Activated naive CD4-positive, alpha-beta T cell treated with anti-CD3 and anti-CD28 coated beads, Interleukin-2, amount 50 U/mL, for 72 hours (primary cell): ENCODE results near the gene IL17RC. TPM values are rescaled to one million over a fixed set of nuclear protein-coding genes. Genes with fewer than 3 reads are reported as not detected.
A peak's percentile ranks its signal among the peaks of the same experiment; 100 is the strongest.
"Not testable (repeated sequence)": the region's sequence is repeated elsewhere in the genome, so short reads cannot be mapped to it uniquely, and the experiment has no call there.

Experiments
- ATAC-seq, 2 donors: fragments of 150-1000 bp; cut with Tn5 transposase; 2 replicates each; pipeline ENCODE4 v1.10.0; 2021; ENCODE audit warnings: mild to moderate bottlenecking in 2 of 2, moderate library complexity in 2 of 2
- DNase-seq, 2 donors: peaks; one replicate each; pipeline ENCODE4 v3.0.0; 2021 to 2022; ENCODE audit warnings: low spot score in 2 of 2
- H3K27ac Mint-ChIP-seq, 2 donors: one replicate each; pipeline ENCODE4 v1.8.0; 2022; ENCODE audit warnings: mild to moderate bottlenecking in 2 of 2, mixed read lengths in 2 of 2
- H3K36me3 Mint-ChIP-seq, 2 donors: one replicate each; pipeline ENCODE4 v1.8.0; 2022; ENCODE audit warnings: mixed read lengths in 2 of 2
- H3K9me3 Mint-ChIP-seq, 2 donors: one replicate each; pipeline ENCODE4 v1.8.0; 2022; ENCODE audit warnings: mixed read lengths in 2 of 2
- total RNA-seq, 2 donors: library from RNA; stranded (reverse); gene quantifications; one replicate each; pipeline ENCODE4 v1.2.3, GENCODE V29; 2022

Gene IL17RC
- total RNA-seq, 2 donors from 2014 or later = 0.18 to 1.5 TPM

GRCh38 chr3:9932843-9933560, 16.1 kb downstream of the IL17RC start:
- ATAC-seq (peak; percentile 80 to 85), DNase-seq (peak; percentile 80 to 89)
- H3K9me3 Mint-ChIP-seq = no peaks in the 10 kb centered on the region
- H3K27ac Mint-ChIP-seq = peak overlapping the region; percentile 96 to 97
- no peaks in the 10 kb centered on the region for H3K36me3 Mint-ChIP-seq

GRCh38 chr3:9933561-9934234, 16.8 kb downstream of the IL17RC start, which contains the start of gene CRELD1:
Gene CRELD1, plus strand, starts transcription at chr3:9933834. Its CDS starts 605 bp downstream, at chr3:9934439.
- Mint-ChIP-seq H3K9me3 (no peaks in the 10 kb centered on the region), H3K27ac (peak within 1 kb of the TSS; percentile 96 to 98), H3K36me3 (no peaks in the 10 kb centered on the region)
- peak; percentile 96 to 97 for DNase-seq
- ATAC-seq = peak; percentile 85 to 88

GRCh38 chr3:9934235-9934621, 17.3 kb downstream of the IL17RC start:
- DNase-seq (no peak), ATAC-seq (no peak)
- no peaks in the 10 kb centered on the region for H3K36me3 Mint-ChIP-seq
- H3K27ac Mint-ChIP-seq = peak overlapping the region; percentile 96 to 98
- no peaks in the 10 kb centered on the region for H3K9me3 Mint-ChIP-seq

GRCh38 chr3:9934993-9935392, 18.1 kb downstream of the IL17RC start:
- Mint-ChIP-seq H3K36me3 (no peaks in the 10 kb centered on the region), H3K9me3 (no peaks in the 10 kb centered on the region), H3K27ac (peak overlapping the region; percentile 0 to 96)
- no peak for DNase-seq
- no peak for ATAC-seq

- ATAC-seq (no peak), DNase-seq (no peak)
- Mint-ChIP-seq H3K27ac (peak overlapping the region in 1 of 2 donors; percentile 96), H3K9me3 (no peaks in the 10 kb centered on the region), H3K36me3 (no peaks in the 10 kb centered on the region)
These were observed 19.1 kb downstream of the IL17RC start for GRCh38 chr3:9935966-9936510.

GRCh38 chr3:9937486-9938238, 20.8 kb downstream of the IL17RC start:
- Mint-ChIP-seq H3K9me3 (no peaks in the 10 kb centered on the region), H3K36me3 (no peaks in the 10 kb centered on the region), H3K27ac (no peak overlapping the region)
- no peak for DNase-seq
- no peak for ATAC-seq

- Mint-ChIP-seq H3K9me3 (no peaks in the 10 kb centered on the region), H3K27ac (peak overlapping the region in 1 of 2 donors; percentile 65), H3K36me3 (no peaks in the 10 kb centered on the region)
- ATAC-seq (no peak), DNase-seq (no peak)
These were observed 22.1 kb downstream of the IL17RC start for GRCh38 chr3:9938966-9939365.

GRCh38 chr3:9939906-9940305, 23.0 kb downstream of the IL17RC start:
- H3K9me3 Mint-ChIP-seq, DNase-seq, H3K36me3 Mint-ChIP-seq, ATAC-seq, H3K27ac Mint-ChIP-seq: not testable (repeated sequence)

- ATAC-seq (no peak), DNase-seq (no peak)
- Mint-ChIP-seq H3K9me3 (no peaks in the 10 kb centered on the region), H3K27ac (no peak overlapping the region), H3K36me3 (no peaks in the 10 kb centered on the region)
These were observed 23.8 kb downstream of the IL17RC start for GRCh38 chr3:9940746-9941145.

GRCh38 chr3:9942164-9942563, 25.3 kb downstream of the IL17RC start:
- no peaks in the 10 kb centered on the region for H3K9me3 Mint-ChIP-seq
- H3K36me3 Mint-ChIP-seq = no peaks in the 10 kb centered on the region
- H3K27ac Mint-ChIP-seq = peak overlapping the region in 1 of 2 donors; percentile 66
- DNase-seq (no peak), ATAC-seq (no peak)

GRCh38 chr3:9942934-9943690, 26.2 kb downstream of the IL17RC start:
- Mint-ChIP-seq H3K36me3 (no peaks in the 10 kb centered on the region), H3K9me3 (no peaks in the 10 kb centered on the region)

GRCh38 chr3:9944271-9944670, 27.4 kb downstream of the IL17RC start:
- H3K27ac Mint-ChIP-seq = peak overlapping the region; percentile 22 to 43
- no peaks in the 10 kb centered on the region for H3K36me3 Mint-ChIP-seq
- H3K9me3 Mint-ChIP-seq = no peaks in the 10 kb centered on the region
- no peak for DNase-seq
- ATAC-seq = no peak

More at GRCh38 chr3:9942934-9943690, 26.2 kb downstream of the IL17RC start:
- peak overlapping the region; percentile 55 to 61 for H3K27ac Mint-ChIP-seq
- ATAC-seq (no peak), DNase-seq (no peak)

GRCh38 chr3:9945358-9945757, 28.5 kb downstream of the IL17RC start:
- no peaks in the 10 kb centered on the region for H3K9me3 Mint-ChIP-seq
- H3K36me3 Mint-ChIP-seq = no peaks in the 10 kb centered on the region
- DNase-seq (no peak), ATAC-seq (no peak)
- H3K27ac Mint-ChIP-seq = no peak overlapping the region

GRCh38 chr3:9946112-9947024, 29.5 kb downstream of the IL17RC start:
- H3K9me3 Mint-ChIP-seq = no peaks in the 10 kb centered on the region
- no peaks in the 10 kb centered on the region for H3K36me3 Mint-ChIP-seq
- ATAC-seq = peak; percentile 81 to 90
- DNase-seq = peak; percentile 81 to 85
- H3K27ac Mint-ChIP-seq = peak overlapping the region; percentile 67 to 92
